ENCODE data around the gene COL25A1.

COL25A1 gene

GRCh38 chr4:108787106-108787505, 515.4 kb downstream of the COL25A1 start:
- H3K4me3 ChIP-seq (ENCODE audit: low read length) = no peak overlapping the region
- no peak for DNase-seq (ENCODE audit: low read depth, low spot score)

- H3K4me3 ChIP-seq (ENCODE audit: low read length) = no peak overlapping the region
- DNase-seq (ENCODE audit: low read depth, low spot score) = no peak
Measured at GRCh38 chr4:108786351-108786750, 516.1 kb downstream of the COL25A1 start.

GRCh38 chr4:108783665-108784463, 518.6 kb downstream of the COL25A1 start:
- peak; percentile 45 for DNase-seq (ENCODE audit: low read depth, low spot score)

GRCh38 chr4:108779958-108780357, 522.5 kb downstream of the COL25A1 start:
- H3K4me3 ChIP-seq (ENCODE audit: low read length) = no peak overlapping the region
- no peak for DNase-seq (ENCODE audit: low read depth, low spot score)

More at GRCh38 chr4:108783665-108784463, 518.6 kb downstream of the COL25A1 start:
- no peak overlapping the region for H3K4me3 ChIP-seq (ENCODE audit: low read length)

GRCh38 chr4:108777388-108777787, 525.1 kb downstream of the COL25A1 start:
- H3K4me3 ChIP-seq (ENCODE audit: low read length) = no peak overlapping the region
- no peak for DNase-seq (ENCODE audit: low read depth, low spot score)

- no peak overlapping the region for H3K4me3 ChIP-seq (ENCODE audit: low read length)
- no peak for DNase-seq (ENCODE audit: low read depth, low spot score)
Measured at GRCh38 chr4:108775921-108776320, 526.5 kb downstream of the COL25A1 start.

GRCh38 chr4:108774809-108775530, 527.5 kb downstream of the COL25A1 start:
- no peak overlapping the region for H3K4me3 ChIP-seq (ENCODE audit: low read length)
- DNase-seq (ENCODE audit: low read depth, low spot score) = no peak

- DNase-seq (ENCODE audit: low read depth, low spot score) = no peak
- no peak overlapping the region for H3K4me3 ChIP-seq (ENCODE audit: low read length)
Measured at GRCh38 chr4:108772402-108772801, 530.1 kb downstream of the COL25A1 start.

- no peak for DNase-seq (ENCODE audit: low read depth, low spot score)
- H3K4me3 ChIP-seq (ENCODE audit: low read length) = no peak overlapping the region
Measured at GRCh38 chr4:108766058-108766457, 536.4 kb downstream of the COL25A1 start.

GRCh38 chr4:108763986-108764385, 538.5 kb downstream of the COL25A1 start:
- no peak overlapping the region for H3K4me3 ChIP-seq (ENCODE audit: low read length)
- DNase-seq (ENCODE audit: low read depth, low spot score) = no peak

GRCh38 chr4:108763226-108763593, 539.2 kb downstream of the COL25A1 start:
- DNase-seq (ENCODE audit: low read depth, low spot score) = no peak
- H3K4me3 ChIP-seq (ENCODE audit: low read length) = no peak overlapping the region

GRCh38 chr4:108762559-108763225, 539.8 kb downstream of the COL25A1 start, which contains the start of gene ETNPPL:
Gene ETNPPL, minus strand, starts transcription at chr4:108763053. Its CDS starts 155 bp downstream, at chr4:108762898.
- peak within 1 kb of the TSS; percentile 34 for H3K4me3 ChIP-seq (ENCODE audit: low read length)
- no peak for DNase-seq (ENCODE audit: low read depth, low spot score)
